ENCODE data around the gene PIR. TPM values are rescaled to one million over a fixed set of nuclear protein-coding genes. Genes with fewer than 3 reads are reported as not detected.

The PIR gene
- total and polyA plus RNA-seq, 9 of the 15 experiments (the other 6 are each of a cell fraction or from before 2014, with no cell fraction given) = 7.5 to 29.8 (median 11.5) TPM

DNA sequence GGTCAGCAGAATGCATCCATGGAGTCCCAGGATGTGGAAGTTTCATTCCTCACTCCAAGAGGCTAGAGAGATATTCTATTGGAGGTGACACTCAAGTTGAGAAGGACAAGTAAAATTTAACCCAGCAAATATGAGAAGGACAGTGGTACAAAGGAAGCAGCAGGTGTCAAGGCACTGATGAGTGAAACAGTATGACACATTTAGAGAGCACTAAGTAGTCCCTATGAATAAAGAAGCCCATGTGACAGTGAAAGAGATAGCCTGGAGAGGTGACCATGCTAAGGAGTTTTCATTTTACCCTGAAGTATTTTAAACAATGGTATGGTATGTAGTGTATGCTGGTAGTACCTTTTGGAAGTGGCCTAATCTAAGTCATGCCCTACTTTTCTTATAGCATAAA, 16.7 kb upstream of the PIR start:
- Histone ChIP-seq H3K27me3 (ENCODE audit: control insufficient read depth in 2 of 2, insufficient read depth in 2 of 2, low read length in 2 of 2) (no peaks in the 10 kb centered on the region), H3K9me1 (ENCODE audit: control insufficient read depth, insufficient read depth, low read length) (no peaks in the 10 kb centered on the region), H2AFZ (ENCODE audit: low read depth, low read length) (peak overlapping the region; percentile 70), H3K4me2 (ENCODE audit: insufficient read depth, low read length) (no peak overlapping the region), H3K36me3 (ENCODE audit: control insufficient read depth, insufficient read depth, low read length) (no peaks in the 10 kb centered on the region), H4K20me1 (replicated peaks; ENCODE audit: control insufficient read depth, insufficient read depth, low read length) (no peaks in the 10 kb centered on the region), H3K27ac (ENCODE audit: extremely low read depth, low read depth, low read length) (no peak overlapping the region), H3K9me3 (replicated peaks; ENCODE audit: control insufficient read depth, insufficient read depth, low read depth, low read length) (no peaks in the 10 kb centered on the region), H3K9ac (ENCODE audit: insufficient read depth in 1 of 2, low read depth in 2 of 2, low read length in 2 of 2) (no peak overlapping the region), H3K4me1 (replicated peaks in 1 of 2; ENCODE audit: control insufficient read depth in 2 of 2, insufficient read depth in 2 of 2, low read length in 2 of 2) (peaks cover 0 to 45% of the 10 kb centered on the region in 2 experiments), H3K4me3 (no peak overlapping the region), H3K79me2 (ENCODE audit: control insufficient read depth, insufficient read depth, low read length) (no peaks in the 10 kb centered on the region)
- ChIA-PET POLR2A (no interaction called here), CTCF (ENCODE audit: low intra/inter-chr PET ratio) (no interaction called here)
- TF ChIP-seq ZNF561 (CRISPR knock-in tag; conservative IDR thresholded peaks at IDR 0.05) (no peak), TRIM24 (IDR thresholded peaks at IDR 0.05) (no peak), CHCHD3 (CRISPR knock-in tag; IDR thresholded peaks at IDR 0.05) (no peak)
- TF ChIP-seq, protein P1, sequence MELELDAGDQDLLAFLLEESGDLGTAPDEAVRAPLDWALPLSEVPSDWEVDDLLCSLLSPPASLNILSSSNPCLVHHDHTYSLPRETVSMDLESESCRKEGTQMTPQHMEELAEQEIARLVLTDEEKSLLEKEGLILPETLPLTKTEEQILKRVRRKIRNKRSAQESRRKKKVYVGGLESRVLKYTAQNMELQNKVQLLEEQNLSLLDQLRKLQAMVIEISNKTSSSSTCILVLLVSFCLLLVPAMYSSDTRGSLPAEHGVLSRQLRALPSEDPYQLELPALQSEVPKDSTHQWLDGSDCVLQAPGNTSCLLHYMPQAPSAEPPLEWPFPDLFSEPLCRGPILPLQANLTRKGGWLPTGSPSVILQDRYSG (tag; conservative IDR thresholded peaks at IDR 0.05; ENCODE audit: low read depth) = no peak
- FAIRE-seq (no peak), ATAC-seq (no peak), DNase-seq (ENCODE audit: extremely low read depth in 1 of 4, low spot score in 3 of 4) (no peak)
- BruUV-seq (replicated peaks) = no TSS peak
- intact Hi-C loops (cut with micrococcal nuclease) = no loop called here
- in situ Hi-C loops (cut with MboI) = loop anchor here (5.0 kb wide), 1 partner anchor 52 kb away; no protein-coding TSS in a partner anchor

DNA sequence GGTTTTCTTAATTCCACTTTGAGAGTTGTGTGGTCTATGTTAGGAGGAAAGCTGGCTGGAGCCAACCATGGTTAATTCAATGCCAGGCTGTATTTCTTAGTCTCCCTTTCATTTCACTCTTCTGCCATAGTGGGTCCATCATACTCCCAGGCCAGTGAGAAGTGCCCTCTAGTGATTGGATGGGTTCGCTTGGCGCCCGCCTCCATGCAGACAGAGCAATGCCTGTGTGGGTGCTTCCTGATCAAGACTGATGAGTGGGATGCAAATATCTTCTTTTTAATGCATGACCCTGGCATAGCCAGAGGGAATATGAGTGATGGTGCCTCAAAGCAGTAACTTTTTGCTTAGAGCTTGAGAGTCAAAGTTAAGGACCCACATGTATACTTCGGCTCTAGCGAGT, 13.9 kb upstream of the PIR start:
- Histone ChIP-seq H4K20me1 (replicated peaks; ENCODE audit: control insufficient read depth, insufficient read depth, low read length) (no peaks in the 10 kb centered on the region), H3K9ac (ENCODE audit: insufficient read depth in 1 of 2, low read depth in 2 of 2, low read length in 2 of 2) (no peak overlapping the region), H3K4me2 (ENCODE audit: insufficient read depth, low read length) (no peak overlapping the region), H3K27ac (ENCODE audit: extremely low read depth, low read depth, low read length) (no peak overlapping the region), H3K9me3 (replicated peaks; ENCODE audit: control insufficient read depth, insufficient read depth, low read depth, low read length) (no peaks in the 10 kb centered on the region), H3K27me3 (ENCODE audit: control insufficient read depth in 2 of 2, insufficient read depth in 2 of 2, low read length in 2 of 2) (no peaks in the 10 kb centered on the region), H3K79me2 (ENCODE audit: control insufficient read depth, insufficient read depth, low read length) (no peaks in the 10 kb centered on the region), H3K9me1 (ENCODE audit: control insufficient read depth, insufficient read depth, low read length) (no peaks in the 10 kb centered on the region), H3K4me1 (replicated peaks in 1 of 2; ENCODE audit: control insufficient read depth in 2 of 2, insufficient read depth in 2 of 2, low read length in 2 of 2) (peaks cover 0 to 26% of the 10 kb centered on the region in 2 experiments; a peak in 4 of 5 replicates), H3K36me3 (ENCODE audit: control insufficient read depth, insufficient read depth, low read length) (no peaks in the 10 kb centered on the region; the same call in 2 of the 3 replicates), H2AFZ (ENCODE audit: low read depth, low read length) (no peak overlapping the region), H3K4me3 (no peak overlapping the region)
- in situ Hi-C loops (cut with MboI) = loop anchor here (5.0 kb wide), 1 partner anchor 55 kb away; no protein-coding TSS in a partner anchor
- 90% methylated on average over 5 of the region's 5 CpGs for WGBS (ENCODE audit: insufficient coverage, low coverage, missing lambda C conversion rate)
- intact Hi-C loops (cut with micrococcal nuclease) = no loop called here
- DNase-seq (ENCODE audit: extremely low read depth in 1 of 4, low spot score in 3 of 4) (no peak), ATAC-seq (no peak), FAIRE-seq (no peak)
- ChIA-PET CTCF (ENCODE audit: low intra/inter-chr PET ratio) (no interaction called here), POLR2A (interaction anchor here (0.8 to 1.0 kb wide), 2 partner anchors 15 to 44 kb away, joined by 3 read pairs; no protein-coding TSS in a partner anchor)
- BruUV-seq (replicated peaks) = no TSS peak
- TF ChIP-seq ZNF232 (CRISPR knock-in tag; IDR thresholded peaks at IDR 0.05) (no peak), ZC3H11A (IDR thresholded peaks at IDR 0.05; ENCODE audit: low read depth, low read length) (no peak), MECOM (CRISPR knock-in tag; IDR thresholded peaks at IDR 0.05) (no peak), SIX5 (IDR thresholded peaks at IDR 0.05; ENCODE audit: borderline replicate concordance in 1 of 2, insufficient read depth in 1 of 2, low read depth in 1 of 2, low read length in 2 of 2) (no peak), STAG1 (CRISPR knock-in tag; IDR thresholded peaks at IDR 0.05; ENCODE audit: borderline replicate concordance) (no peak), XRCC5 (IDR thresholded peaks at IDR 0.05; ENCODE audit: low read depth, low read length) (no peak)
- TF ChIP-seq, protein P2, sequence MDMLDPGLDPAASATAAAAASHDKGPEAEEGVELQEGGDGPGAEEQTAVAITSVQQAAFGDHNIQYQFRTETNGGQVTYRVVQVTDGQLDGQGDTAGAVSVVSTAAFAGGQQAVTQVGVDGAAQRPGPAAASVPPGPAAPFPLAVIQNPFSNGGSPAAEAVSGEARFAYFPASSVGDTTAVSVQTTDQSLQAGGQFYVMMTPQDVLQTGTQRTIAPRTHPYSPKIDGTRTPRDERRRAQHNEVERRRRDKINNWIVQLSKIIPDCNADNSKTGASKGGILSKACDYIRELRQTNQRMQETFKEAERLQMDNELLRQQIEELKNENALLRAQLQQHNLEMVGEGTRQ (CRISPR knock-in tag; IDR thresholded peaks at IDR 0.05) = no peak
